Measurements from ENCODE around the gene CDHR2.
"Not testable (repeated sequence)": the region's sequence is repeated elsewhere in the genome, so short reads cannot be mapped to it uniquely, and the experiment has no call there.

- not testable (repeated sequence) for TF ChIP-seq CTCF, POLR2A (IDR thresholded peaks at IDR 0.05)
These were observed 1.8 kb downstream of the CDHR2 start for GRCh38 chr5:176550937-176551336.

Measured in heart left ventricle (tissue), 13 donors.